GM06990 (cell line): Measurements from ENCODE around the gene OR2S2.

ENCODE experiments used
- DNase-seq: peaks from one replicate; pipeline ENCODE4 v3.0.0-alpha.2; 2011; ENCODE audit not compliant: insufficient read length; ENCODE audit errors: extremely low read depth
- H3K27me3 ChIP-seq: replicated peaks from 2 replicates; pipeline ENCODE4 v1.6.0; 2011; ENCODE audit warnings: low read length; ENCODE audit not compliant: control insufficient read depth, insufficient read depth
- H3K36me3 ChIP-seq: 2 replicates; pipeline ENCODE4 v1.5.1; 2011; ENCODE audit warnings: low read length; ENCODE audit not compliant: control insufficient read depth, insufficient read depth
- H3K4me3 ChIP-seq: replicated peaks from 2 replicates; pipeline ENCODE4 v1.5.1; 2011; ENCODE audit warnings: low read depth, mild to moderate bottlenecking, control low read depth, low read length
- TF ChIP-seq, protein P1 (sequence below): IDR thresholded peaks from 2 replicates; pipeline ENCODE4 v1.5.1; 2011; ENCODE audit warnings: low read length, control low read depth, mild to moderate bottlenecking, inconsistent platforms; ENCODE audit not compliant: insufficient read depth, poor library complexity, severe bottlenecking

Gene OR2S2

DNA sequence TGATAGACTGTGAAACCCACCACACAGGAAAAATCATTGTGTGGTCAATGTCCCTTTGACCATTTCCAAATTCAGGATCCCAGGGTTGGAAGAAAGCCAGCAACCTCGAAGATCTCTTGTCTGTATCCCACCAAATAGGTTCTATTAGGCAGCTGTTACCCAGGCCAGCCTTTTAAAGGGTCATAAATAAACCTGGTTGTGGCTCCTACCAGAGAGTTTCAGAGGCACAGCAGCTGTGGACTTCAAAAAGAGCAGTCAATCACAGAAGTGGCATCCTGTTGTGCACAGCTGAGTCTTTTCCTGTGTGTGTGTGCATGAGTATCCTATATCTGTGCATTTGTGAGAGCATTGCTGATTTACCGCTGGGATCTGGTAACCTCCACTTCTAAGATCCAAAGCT, 23.7 kb upstream of the OR2S2 start:
- TF ChIP-seq, protein P1, sequence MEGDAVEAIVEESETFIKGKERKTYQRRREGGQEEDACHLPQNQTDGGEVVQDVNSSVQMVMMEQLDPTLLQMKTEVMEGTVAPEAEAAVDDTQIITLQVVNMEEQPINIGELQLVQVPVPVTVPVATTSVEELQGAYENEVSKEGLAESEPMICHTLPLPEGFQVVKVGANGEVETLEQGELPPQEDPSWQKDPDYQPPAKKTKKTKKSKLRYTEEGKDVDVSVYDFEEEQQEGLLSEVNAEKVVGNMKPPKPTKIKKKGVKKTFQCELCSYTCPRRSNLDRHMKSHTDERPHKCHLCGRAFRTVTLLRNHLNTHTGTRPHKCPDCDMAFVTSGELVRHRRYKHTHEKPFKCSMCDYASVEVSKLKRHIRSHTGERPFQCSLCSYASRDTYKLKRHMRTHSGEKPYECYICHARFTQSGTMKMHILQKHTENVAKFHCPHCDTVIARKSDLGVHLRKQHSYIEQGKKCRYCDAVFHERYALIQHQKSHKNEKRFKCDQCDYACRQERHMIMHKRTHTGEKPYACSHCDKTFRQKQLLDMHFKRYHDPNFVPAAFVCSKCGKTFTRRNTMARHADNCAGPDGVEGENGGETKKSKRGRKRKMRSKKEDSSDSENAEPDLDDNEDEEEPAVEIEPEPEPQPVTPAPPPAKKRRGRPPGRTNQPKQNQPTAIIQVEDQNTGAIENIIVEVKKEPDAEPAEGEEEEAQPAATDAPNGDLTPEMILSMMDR, result no peak
- H3K27me3 ChIP-seq, result peaks cover 1% of the 10 kb centered on the region; the same call in 1 of the 2 replicates
- DNase-seq, result no peak
- no peak overlapping the region for H3K4me3 ChIP-seq
- H3K36me3 ChIP-seq, result no peaks in the 10 kb centered on the region

DNA sequence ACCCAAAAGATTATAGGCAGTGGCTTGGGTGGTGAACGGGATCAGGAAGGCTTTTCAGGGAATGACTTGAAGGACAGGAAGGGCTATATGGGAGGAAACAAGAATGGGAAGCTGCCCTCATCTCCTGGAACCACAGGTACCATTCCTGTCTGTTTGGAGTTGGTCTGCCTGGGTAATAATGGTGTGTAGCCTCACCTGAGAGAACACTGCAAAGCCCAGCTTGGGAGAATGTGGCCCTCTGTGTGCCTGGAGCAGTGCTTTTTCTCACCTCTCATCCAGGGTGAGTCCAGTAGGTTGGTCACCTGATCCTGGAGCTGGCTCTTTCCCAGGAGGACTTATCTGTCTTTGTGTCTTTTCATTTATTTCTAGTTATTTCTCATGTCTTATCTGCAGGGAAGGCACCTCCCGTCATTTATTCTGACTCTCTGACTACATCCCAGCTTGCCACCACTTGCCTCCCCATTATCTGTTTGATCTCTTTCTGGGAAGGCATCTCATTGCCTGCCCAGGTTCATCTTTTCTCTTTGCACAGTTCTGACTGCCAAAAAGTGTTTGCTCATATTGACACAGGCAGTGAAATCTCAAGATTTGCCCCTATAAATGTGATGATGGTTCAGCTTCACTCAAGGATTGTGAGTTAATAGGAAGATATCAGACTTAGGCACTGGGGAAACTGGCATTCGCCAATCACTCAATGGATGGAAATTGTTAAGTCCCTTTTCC, 22.5 kb upstream of the OR2S2 start:
- DNase-seq, result no peak
- no peaks in the 10 kb centered on the region for H3K36me3 ChIP-seq
- TF ChIP-seq, protein P1, result no peak
- no peak overlapping the region for H3K4me3 ChIP-seq
- H3K27me3 ChIP-seq, result peaks cover 1% of the 10 kb centered on the region; the same call in 1 of the 2 replicates

DNA sequence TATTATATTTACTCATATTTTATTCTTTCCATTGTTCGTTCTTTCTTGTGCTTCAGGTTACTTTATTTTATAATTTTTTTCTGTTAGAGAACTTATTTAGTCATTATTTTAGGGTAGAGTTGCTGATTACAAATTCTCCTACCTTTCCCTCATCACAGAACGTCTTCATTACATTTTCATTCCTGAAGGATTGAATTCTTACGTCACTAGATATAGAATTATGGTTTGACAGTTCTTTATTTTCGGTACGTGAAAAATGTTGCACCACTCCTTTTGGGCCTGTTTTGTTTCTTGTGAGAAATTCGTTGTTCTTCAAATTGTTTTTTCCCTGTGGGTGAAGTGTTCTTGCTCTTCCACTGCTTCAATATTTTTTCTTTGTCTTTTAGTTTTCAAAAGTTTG, 20.8 kb upstream of the OR2S2 start:
- H3K27me3 ChIP-seq, result no peaks in the 10 kb centered on the region; the same call in 1 of the 2 replicates
- no peak overlapping the region for H3K4me3 ChIP-seq
- no peak for DNase-seq
- H3K36me3 ChIP-seq, result no peaks in the 10 kb centered on the region
- TF ChIP-seq, protein P1, result no peak

DNA sequence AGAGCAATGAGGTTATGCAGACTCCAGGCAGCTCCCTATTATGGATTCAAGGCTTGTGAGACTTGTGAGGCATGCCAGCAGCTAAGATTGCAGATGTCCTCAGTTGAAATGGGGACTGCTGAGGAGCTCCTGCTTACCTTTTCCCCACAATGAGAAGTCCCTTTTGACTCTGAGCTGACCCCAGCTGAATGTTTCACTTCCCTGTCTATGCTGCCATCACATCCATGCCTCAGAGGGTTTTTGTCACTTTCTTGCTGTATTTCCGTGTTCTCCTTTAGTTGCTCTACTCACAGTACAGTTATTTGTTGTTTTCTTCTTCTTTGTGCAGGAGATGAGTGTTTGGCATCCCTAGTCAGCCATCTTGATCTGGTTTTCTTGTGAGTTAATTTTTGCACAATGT, 18.8 kb upstream of the OR2S2 start:
- H3K36me3 ChIP-seq, result no peaks in the 10 kb centered on the region
- H3K4me3 ChIP-seq, result no peak overlapping the region
- no peaks in the 10 kb centered on the region; the same call in 1 of the 2 replicates for H3K27me3 ChIP-seq
- DNase-seq, result peak; percentile 22
- TF ChIP-seq, protein P1, result no peak

DNA sequence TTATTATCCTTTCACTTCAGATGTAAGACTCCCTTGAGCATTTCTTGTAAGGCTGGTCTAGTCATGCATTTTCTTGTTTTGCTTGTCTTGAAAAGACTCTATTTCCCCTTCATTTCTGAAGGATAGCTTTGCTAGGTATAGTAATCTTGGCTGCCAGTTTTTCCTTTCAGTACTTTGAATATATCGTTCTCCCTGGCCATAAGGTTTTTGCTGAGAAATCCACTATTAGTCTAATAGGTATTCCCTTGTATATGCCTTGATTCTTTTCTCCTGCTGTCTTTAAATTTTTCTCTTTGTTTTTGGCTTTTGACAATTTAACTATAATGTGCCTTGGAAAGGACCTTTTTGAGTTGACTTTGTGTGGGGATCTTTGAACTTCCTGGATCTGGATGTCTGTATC, 16.8 kb upstream of the OR2S2 start:
- no peak for DNase-seq
- no peaks in the 10 kb centered on the region for H3K27me3 ChIP-seq
- no peaks in the 10 kb centered on the region for H3K36me3 ChIP-seq
- TF ChIP-seq, protein P1, result no peak
- no peak overlapping the region for H3K4me3 ChIP-seq
